ENCODE data around the gene PPP1R1B. TPM values are rescaled to one million over a fixed set of nuclear protein-coding genes. Genes with fewer than 3 reads are reported as not detected.

The PPP1R1B gene
- total RNA-seq, 1 donor from 2014 or later, result 2.4 TPM

DNA sequence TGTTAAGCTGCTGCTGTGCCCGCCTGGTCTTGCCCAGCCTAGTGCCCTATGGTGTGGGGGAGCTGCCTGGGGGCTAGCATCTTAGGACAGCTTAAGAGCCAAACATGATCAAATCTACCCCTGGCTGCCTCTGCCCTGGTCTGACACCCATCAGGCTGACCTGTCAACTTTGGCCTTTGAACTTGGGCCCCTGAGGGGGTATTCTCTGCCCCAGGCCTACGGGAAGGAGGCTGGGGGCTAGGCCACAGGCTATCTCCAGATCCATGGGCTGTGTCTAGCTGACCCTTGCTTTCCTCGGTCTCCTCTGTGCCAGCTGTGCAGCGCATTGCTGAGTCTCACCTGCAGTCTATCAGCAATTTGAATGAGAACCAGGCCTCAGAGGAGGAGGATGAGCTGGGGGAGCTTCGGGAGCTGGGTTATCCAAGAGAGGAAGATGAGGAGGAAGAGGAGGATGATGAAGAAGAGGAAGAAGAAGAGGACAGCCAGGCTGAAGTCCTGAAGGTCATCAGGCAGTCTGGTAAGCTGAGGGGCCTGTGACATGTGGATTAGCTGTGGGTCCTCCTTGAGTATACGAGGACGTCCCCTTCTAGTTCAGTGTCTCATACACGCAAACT, 6.9 kb downstream of the PPP1R1B start:
- no peak for DNase-seq (ENCODE audit: low spot score)

DNA sequence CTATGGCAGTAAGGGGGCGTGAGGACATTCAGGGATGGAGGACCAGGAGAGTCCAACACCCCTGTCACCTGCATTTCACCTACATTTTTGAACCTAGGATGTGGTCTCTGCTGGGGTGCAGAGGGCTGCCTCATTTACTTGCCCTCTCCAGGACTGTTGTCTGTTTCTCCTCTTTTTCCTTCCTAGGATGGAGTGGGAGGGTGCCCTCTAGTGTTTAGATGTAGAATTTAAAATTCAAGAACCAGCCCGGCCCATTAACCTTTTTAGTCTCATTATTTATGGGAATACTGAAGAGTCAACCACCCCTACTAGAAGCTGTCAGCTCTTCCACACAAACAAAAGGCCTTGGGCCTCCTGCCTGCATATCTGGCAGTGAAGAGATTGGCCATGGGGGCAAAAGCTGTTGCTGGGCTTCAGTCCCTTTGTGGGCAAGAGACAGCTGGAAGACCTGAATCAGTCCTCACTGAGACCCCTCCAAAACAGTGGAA, 7.7 kb downstream of the PPP1R1B start:
- no peak for DNase-seq (ENCODE audit: low spot score)

DNA sequence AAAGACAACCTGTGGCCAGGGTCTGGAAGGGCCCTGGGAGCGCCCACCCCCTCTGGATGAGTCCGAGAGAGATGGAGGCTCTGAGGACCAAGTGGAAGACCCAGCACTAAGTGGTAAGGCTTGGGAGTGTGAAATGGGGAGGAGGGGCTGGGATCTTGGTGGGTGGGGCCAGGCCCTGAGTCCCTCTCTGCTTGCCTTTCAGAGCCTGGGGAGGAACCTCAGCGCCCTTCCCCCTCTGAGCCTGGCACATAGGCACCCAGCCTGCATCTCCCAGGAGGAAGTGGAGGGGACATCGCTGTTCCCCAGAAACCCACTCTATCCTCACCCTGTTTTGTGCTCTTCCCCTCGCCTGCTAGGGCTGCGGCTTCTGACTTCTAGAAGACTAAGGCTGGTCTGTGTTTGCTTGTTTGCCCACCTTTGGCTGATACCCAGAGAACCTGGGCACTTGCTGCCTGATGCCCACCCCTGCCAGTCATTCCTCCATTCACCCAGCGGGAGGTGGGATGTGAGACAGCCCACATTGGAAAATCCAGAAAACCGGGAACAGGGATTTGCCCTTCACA, 8.9 kb downstream of the PPP1R1B start:
- DNase-seq (ENCODE audit: low spot score), result no peak

DNA sequence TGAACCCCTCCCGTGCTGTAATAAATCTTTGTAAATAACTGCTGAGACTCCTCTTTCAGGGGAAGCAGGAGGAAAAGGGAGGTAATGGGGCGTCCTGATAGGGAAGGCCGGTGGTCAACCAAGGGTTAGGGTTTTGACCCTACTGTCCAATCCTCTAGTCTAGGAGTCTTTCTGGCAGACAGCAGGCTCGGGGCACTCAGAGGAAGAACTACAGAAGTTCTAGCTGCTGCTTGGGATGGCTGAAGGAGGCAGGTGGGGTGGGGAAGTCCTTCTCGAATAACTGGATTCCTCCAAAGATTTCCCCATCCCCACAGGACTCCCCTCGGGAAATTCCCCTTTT, 9.8 kb downstream of the PPP1R1B start:
- no peak for DNase-seq (ENCODE audit: low spot score)

DNA sequence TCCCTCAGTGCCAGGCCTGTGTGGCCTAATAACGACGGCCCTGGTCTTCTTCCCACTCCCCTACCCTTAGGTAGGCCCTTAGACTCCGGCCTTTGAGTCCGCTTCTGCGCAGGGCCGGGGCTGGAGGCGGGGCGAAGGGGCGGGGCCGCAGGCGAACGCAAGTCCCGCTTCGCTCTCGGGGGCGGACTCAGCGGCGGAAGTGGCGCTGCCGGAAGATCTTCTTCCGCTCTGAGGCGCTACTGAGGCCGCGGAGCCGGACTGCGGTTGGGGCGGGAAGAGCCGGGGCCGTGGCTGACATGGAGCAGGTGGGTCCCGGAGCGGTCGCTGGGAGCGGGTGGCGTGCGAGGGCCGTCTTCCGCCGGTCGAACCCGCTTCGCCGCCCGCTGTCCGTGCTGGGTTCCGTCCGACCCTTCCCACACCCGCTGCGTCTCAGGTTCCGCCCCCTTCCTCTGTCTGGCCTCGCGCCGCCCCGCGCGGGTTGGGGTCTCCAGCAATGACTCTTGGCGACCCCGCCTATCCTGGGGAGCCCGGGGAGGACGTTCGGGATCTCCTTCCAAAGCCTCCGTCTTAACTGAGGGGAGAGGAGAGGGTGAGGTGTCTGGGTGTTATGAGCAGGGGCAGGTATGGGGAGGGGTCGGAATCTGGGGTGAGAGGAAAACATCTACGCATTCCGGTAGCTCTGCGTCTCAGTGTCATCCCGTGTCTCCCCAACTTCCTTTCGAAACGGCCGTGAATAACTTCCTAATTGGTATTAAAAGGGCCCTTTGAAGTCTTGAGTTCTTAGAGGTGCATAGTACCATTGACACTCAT, 10.4 kb downstream of the PPP1R1B start, which contains the start of gene STARD3:
STARD3 (plus strand) TSS at position 218 of the 810 bp plus-strand sequence. CDS start 16,388 bp downstream, outside the sequence.
- DNase-seq (ENCODE audit: low spot score), result peak; percentile 92

DNA sequence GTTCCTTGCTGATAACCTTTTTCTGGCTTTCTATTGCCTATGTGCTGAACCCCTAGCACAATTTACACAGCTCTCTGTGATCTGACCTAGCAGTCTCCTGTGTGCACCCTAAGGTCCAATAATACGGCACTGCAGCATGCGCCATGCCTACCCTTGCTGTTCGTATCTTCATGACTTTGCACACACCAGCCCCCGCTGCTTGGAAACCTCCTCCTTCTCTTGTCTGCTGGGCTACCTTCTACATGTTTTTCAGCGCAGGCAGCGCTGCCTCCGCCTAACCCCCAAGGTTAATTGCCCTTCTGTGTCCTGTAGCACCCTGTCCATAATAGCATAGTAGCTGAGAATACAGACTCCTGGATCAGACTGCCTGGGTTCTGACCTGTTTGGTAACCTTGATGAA, 11.6 kb downstream of the PPP1R1B start:
- DNase-seq (ENCODE audit: low spot score), result no peak

DNA sequence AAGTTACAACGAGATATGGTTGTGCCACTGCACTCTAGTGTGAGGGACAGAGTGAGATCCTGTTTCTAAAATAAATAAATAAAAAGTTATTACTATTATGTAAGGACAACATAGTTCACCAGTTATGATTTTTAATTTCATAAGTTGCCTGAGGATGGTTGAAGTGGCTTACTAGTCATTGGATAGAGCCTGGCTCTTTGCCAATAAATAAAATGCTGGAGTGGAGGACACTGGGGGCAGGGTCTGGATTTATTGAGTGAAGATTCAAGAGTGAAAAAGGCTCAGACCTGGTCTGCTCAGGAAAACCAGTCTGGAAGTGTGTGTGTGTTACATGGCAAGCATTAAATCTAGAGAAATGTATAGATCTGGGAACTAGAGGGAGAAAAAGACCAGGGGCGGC, 12.3 kb downstream of the PPP1R1B start:
- DNase-seq (ENCODE audit: low spot score), result no peak

DNA sequence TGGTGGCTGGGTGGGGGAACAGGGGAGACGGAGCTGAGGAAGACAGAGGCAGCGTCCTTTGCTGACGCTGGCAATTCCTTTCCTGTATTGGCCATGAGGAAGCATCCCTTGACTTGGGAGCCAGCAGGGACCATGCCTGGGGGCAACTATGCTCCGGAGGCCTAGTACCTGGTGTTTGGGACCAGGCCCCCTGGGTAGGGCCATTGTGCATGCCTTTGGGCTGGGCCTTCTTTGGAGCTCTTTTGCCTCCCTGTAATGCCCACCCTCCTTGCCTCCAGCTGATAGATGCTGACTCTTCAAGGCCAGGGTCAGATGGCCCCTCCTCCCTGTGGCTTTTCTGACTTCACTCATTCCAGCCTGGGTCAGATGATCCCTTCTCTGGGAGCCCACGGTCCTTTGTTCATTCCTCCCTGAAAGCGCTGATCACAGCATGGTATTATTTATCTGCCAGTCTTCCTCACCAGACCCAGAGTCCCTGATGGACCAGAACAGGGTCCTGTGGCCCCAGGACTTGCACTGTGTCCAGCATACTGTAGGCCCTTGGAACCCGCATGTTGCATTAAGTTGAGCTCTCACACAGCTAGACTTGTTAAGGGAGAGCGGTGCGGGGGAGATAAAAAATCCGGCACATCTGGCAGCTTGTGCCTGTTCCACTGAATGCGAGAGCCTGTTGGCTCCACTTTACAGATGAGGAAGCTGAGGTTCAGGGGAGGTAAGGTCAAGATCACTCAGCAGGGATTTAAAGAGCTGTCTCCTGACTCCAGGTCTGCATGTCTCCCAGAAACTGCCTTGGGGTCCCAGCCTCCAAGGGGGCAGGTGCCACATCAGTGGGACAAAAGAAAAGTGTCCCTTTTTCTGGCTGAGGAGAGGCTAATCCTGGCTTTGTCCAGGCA, 13.1 kb downstream of the PPP1R1B start:
- no peak for DNase-seq (ENCODE audit: low spot score)

DNA sequence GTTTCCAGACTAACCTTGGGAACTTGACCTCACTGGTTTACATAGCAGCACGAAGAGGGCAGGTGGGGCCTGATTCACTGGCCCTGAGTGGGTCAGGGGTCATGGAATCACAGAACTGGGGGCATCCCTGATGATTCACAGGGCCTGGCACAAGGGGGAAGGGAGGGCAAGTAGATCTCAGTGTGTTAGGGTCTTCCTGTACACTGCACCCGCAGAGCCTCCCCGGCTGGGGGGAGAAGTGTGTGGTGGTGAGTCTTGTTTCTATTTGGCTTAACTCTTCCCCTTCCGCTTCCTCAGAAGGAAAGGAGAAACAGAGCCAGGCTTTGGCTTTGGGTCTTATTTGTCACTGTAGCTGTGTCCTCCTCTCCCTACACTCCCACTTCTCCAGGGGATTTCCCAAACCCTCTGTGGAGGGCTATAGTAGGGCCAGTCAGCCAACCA, 13.9 kb downstream of the PPP1R1B start:
- no peak for DNase-seq (ENCODE audit: low spot score)

DNA sequence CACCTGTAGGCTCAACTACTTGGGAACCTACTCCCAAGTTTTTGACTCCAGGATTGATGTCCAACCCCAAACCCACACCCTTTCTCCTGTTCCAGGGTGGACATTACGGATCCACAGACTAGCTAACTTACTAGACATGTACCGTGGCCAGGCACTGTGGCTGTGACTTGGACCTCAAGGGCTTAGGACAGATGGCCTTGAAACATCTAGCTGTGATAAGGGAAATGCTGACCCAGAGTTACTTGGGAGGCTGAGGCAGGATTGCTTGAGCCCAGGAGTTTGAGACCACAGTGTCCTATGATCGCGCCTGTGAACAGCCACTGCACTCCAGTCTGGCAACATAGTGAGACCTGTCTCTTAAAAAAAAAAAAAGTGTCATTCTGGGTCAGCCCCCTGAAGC, 14.3 kb downstream of the PPP1R1B start:
- no peak for DNase-seq (ENCODE audit: low spot score)

DNA sequence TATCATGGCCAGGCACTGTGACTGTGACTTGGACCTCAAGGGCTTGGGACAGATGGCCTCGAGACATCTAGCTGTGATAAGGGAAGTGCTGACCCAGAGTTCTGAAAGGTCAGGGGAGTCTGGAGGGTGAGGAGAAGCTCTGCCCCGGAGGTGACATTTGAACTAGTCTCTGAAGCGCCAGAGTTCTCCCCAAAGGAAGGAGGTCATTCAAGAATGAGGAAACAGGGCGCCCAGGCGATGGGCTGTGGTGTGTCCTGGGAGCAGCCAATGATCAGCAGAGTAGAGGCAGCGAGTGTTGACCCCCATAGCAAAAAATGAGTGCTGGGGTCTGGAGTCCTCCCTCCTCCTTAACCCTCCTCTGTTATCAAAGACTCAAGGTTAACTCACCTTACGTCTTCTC, 15.1 kb downstream of the PPP1R1B start:
- no peak for DNase-seq (ENCODE audit: low spot score)

DNA sequence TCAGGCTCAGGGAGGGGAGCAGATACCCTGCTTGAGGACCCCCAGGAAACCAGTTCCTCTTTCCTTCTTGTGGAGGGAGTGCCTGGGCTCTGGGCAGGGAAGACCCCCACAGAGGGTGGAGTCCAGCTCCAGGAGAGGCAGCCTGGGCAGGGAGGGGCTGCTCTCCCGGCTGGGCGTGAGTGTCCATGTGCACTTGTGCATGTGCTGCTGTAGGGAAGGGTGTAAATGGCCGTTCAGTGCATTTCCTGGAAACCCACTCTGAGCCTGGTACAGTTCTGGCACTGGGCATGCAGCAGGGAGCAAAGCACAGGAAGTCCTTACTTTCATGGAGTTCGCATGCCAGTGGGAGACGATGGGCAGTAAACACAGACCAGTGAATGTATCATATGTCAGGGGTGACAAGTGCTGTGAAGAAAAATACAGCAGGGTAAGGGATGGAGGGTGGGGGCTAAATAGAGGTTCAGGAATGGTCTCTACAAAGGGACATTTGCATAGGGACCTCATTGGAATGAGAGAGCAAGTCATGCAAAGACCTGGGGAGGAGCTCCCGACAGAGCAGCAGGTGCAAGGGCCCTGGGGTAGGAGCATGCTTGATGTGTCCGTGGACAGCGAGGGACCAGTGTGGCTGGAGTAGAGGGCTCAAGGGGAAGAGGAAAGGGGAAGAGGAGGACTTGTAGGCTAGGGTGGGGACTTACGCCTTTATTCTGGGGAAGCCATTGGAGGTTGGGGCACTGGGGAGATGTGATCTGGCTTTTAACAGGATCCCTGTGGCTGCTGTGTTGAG, 15.7 kb downstream of the PPP1R1B start:
- DNase-seq (ENCODE audit: low spot score), result no peak

DNA sequence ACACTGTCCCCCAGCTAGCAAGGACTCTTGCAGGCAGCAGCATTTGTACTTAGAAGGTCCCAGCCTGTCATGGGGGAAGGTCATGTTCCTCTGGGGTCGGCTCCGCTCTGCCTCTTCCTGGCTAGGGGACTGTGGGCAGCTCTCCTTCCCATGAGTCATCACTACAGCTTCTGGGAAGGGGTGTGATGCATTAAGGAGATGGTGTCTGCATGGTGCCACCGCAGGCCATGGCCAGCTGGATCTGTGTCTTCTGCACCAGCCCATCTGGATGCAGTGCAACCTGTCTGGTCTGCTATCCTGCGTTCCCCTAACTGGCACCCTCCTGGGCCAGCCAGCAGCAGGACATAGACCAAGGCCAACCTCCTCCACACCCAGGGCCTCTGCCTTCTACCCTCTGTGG, 16.5 kb downstream of the PPP1R1B start:
- no peak for DNase-seq (ENCODE audit: low spot score)

DNA sequence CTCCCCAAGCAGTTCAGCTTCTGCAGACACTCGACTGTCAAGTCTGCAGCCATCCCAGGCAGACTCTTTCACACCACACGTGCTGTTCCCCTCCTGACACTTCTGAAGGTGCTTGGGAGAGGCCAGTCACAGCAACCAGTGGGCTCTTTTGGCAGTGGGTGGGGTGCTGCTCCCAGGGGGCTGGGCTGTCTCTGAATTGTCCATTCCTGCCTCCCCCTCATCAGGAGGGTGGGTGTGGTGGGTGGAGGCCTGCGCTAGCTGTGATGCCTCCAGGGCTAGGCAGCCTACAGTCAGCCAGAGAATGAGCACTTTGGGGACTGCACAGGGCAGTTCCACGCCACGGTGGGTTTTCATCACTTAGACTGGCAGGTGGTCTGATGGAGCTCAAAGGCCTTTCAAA, 20.5 kb downstream of the PPP1R1B start:
- no peak for DNase-seq (ENCODE audit: low spot score)

DNA sequence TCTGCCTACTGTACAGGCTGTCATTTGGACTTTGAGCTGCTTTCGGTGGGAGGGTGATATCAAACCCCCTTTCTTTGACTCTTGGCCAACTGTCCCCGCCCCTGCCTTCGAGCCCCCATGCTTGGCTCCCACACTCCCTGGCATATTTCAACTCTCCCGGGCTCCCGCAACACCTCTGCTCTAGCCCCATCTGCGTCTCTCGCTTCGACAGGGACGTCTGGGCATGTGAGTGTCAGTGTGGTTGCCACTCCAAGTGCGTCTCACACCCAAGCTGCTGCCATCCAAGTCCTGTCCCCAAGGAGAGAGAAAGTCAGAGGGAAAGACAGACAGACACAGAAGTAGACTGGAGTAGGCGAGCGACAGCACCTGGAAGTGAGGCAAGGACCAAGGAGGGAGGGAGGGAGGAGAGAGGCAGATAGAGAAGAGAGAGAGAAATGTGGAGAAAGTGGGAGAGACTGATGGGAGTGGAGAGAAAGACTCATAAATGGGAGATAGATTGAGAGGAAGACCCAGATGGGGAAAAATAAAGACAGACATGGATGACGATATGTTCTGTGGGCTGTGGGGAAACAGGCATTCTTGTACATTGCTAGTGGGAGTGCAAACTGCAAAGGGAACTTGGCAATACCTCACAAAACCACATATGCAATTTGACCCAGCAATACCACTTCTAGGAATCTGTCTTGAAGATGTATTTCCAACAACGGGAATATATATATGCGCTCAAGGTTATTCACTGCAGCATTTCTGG, 22.0 kb downstream of the PPP1R1B start:
- DNase-seq (ENCODE audit: low spot score), result no peak

DNA sequence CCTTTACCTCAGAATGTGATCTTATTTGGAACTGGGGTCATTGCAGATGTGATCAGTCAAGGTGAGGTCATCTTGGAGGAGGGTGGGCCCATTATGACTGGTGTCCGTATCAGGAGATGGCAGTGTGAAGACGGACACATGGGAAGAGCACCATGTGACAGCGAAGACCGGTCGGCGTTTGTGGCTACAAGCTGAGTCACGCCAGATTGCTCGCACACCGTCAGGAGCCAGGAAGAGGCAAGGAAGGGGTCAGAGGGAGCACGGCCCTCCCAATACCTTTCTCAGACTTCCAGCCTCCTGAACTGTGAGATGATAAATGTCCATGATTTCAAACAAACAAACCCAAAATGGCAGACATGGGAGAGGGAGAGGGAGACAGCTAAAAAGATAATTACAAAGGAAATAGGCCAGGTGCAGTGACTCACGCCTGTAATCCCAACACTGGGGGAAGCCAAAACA, 23.4 kb downstream of the PPP1R1B start:
- DNase-seq (ENCODE audit: low spot score), result no peak

DNA sequence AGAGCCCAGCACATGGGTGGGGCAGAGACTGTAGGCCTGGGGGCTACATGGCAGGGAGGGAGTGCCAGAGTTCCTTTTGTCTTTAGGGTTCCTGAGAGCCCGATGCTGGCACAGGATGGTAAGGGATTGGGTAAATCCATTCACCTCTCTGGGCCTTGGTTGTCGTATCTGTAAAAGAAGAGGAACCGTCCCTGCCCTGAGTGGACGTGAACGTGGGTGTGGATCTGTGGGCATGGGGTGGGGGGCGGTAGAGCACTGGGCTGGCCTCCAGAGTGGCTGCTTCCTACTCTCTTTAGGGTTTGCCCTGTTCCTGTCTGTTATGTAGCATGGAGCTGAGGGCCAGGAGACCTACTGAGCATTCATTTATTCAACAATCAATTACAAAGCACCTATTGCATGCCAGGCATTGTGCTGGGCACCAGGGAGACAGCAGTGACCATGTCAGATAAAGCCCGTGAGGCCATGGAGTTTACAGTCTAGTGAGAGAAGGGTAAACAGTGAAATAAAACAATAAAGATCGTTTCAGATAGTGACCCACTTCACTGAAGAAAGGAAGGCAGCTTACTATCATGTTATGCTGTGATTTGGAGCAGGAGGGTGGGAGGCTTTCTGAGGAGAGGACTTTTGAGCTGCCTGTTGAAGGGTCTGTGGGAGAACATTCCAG, 25.3 kb downstream of the PPP1R1B start:
- no peak for DNase-seq (ENCODE audit: low spot score)

DNA sequence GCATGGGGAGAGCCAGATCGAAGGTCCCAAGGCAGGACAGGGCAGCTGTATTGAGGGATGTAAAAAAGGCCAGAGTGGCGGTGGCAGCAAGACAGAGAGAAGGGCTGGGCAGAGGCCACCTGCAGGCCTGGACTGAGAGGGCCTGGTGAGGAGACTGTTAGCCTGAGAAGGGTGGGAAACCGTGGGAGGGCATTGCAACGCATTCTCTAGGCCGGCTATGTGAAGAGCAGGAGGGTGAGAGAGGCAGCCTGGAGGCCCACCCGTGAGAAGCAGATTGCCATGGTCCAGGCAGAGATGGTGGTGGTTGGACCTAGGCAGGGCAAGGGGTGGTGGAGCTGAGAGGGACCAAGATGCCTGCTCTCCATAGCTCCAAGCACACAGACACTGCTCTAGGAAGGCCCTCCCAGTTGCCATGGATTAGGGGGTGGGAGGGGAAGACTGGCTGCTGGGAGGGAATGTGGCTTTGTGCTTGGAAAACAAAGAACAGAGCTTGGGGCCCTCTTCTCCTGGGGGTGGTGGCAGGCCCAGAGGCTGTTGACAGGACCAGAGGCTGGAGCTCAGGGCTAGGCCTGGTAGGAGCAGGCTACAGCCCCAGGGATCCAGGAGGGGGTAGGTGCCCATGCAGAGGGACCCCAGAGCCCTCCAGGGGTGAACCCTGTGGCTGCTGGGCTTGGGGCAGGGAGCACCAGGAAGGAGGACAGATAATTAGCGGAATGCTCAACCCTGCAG, 26.0 kb downstream of the PPP1R1B start:
- no peak for DNase-seq (ENCODE audit: low spot score)

DNA sequence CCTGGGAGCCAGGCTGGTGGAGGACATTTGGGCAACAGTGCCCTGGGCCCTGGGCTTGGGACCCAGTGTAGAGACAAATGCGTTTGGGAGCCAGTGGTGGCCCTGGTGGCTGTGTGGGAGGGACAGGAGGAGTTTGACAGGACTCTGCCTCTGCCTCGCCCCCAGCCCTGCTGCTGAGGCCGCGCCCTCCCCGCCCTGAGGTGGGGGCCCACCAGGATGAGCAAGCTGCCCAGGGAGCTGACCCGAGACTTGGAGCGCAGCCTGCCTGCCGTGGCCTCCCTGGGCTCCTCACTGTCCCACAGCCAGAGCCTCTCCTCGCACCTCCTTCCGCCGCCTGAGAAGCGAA, 26.5 kb downstream of the PPP1R1B start:
- no peak for DNase-seq (ENCODE audit: low spot score)

Measured in mucosa of gallbladder (tissue), 1 donor.